K562 (cell line): Measurements from ENCODE around the gene USP44. TPM values are rescaled to one million over a fixed set of nuclear protein-coding genes. Genes with fewer than 3 reads are reported as not detected.

ENCODE experiments used
- ATAC-seq: fragments of 200-7000 bp; cut with Tn5 transposase; 3 replicates; pipeline ENCODE4 v1.9.1; 2020; ENCODE audit warnings: moderate library complexity
- BruUV-seq: library from RNA; stranded (reverse); fragments of 400-500 nt; replicated peaks from 2 replicates; lab custom pipeline; 2021; lab: Mats Ljungman, UMichigan
- CTCF ChIA-PET: fragments of 300-600 bp; formaldehyde crosslinking; extraction: SDS; loops from one replicate; lab custom pipeline; 2021; ENCODE audit warnings: low intra/inter-chr PET ratio; lab: Yijun Ruan, JAX
- POLR2A ChIA-PET: fragments of 300-600, 350-650 bp; sonication (Branson Sonifier 250); formaldehyde crosslinking; extraction: SDS; loops from one replicate; lab custom pipeline; 2021; ENCODE audit warnings: antibody characterized with exemption, inconsistent platforms; lab: Yijun Ruan, JAX
- DNase-seq, 4 experiments: peaks; one replicate each; pipeline versions ENCODE4 v3.0.0 to v3.0.0-alpha.2; 2011 to 2018; ENCODE audit warnings: low spot score in 3 of 4, mixed read lengths in 3 of 4; ENCODE audit errors: extremely low read depth in 1 of 4
- FAIRE-seq: peaks from 2 replicates; lab custom pipeline; 2011; peaks lifted over from hg19 to GRCh38; lab: Jason Lieb, UNC
- H2AFZ ChIP-seq: 2 replicates; pipeline ENCODE4 v1.6.0; 2011; ENCODE audit warnings: low read depth, low read length, control low read depth, inconsistent platforms
- H3K27ac ChIP-seq: fragments of 200-600 bp; 3 replicates; pipeline ENCODE4 v1.8.0; 2011; ENCODE audit warnings: low read depth, mild to moderate bottlenecking, control low read depth, inconsistent platforms, low read length, moderate library complexity, mixed read lengths; ENCODE audit errors: extremely low read depth
- H3K27me3 ChIP-seq, 2 experiments: fragments of 300-600 bp in 1 of 2; 2 replicates in 1 of 2; 3 replicates in 1 of 2; pipeline versions ENCODE4 v1.6.0 to v1.8.0; 2011; ENCODE audit warnings: inconsistent platforms in 2 of 2, low read length in 2 of 2, mild to moderate bottlenecking in 1 of 2, mixed read lengths in 1 of 2, moderate library complexity in 1 of 2; ENCODE audit not compliant: control insufficient read depth in 2 of 2, insufficient read depth in 2 of 2
- H3K36me3 ChIP-seq: fragments of 300-600 bp; 3 replicates; pipeline ENCODE4 v1.8.0; 2011; ENCODE audit warnings: mild to moderate bottlenecking, low read length, inconsistent platforms; ENCODE audit not compliant: control insufficient read depth, insufficient read depth
- H3K4me1 ChIP-seq, 2 experiments: fragments of 200-600 bp in 1 of 2; replicated peaks in 1 of 2; 2 replicates in 1 of 2; 3 replicates in 1 of 2; pipeline versions ENCODE4 v1.5.1 to v1.8.0; 2011; ENCODE audit warnings: inconsistent platforms in 2 of 2, low read length in 2 of 2, mild to moderate bottlenecking in 1 of 2, mixed read lengths in 1 of 2, moderate library complexity in 1 of 2; ENCODE audit not compliant: control insufficient read depth in 2 of 2, insufficient read depth in 2 of 2
- H3K4me2 ChIP-seq: 2 replicates; pipeline ENCODE4 v1.6.1; 2011; ENCODE audit warnings: low read length, control low read depth, inconsistent platforms, mixed read lengths; ENCODE audit not compliant: insufficient read depth
- H3K4me3 ChIP-seq: fragments of 200-600 bp; sonication (generic), shearing (Covaris generic); 2 replicates; pipeline ENCODE4 v1.5.1; 2016; ENCODE audit warnings: control low read depth, inconsistent platforms
- H3K79me2 ChIP-seq: fragments of 200-600 bp; 3 replicates; pipeline ENCODE4 v1.8.0; 2011; ENCODE audit warnings: low read length, inconsistent platforms; ENCODE audit not compliant: control insufficient read depth, insufficient read depth
- H3K9ac ChIP-seq, 2 experiments: 2 replicates each; pipeline versions ENCODE4 v1.6.0 to v1.6.1; 2011; ENCODE audit warnings: low read depth in 2 of 2, low read length in 2 of 2, control low read depth in 1 of 2, inconsistent platforms in 1 of 2, mild to moderate bottlenecking in 1 of 2, mixed read lengths in 1 of 2; ENCODE audit not compliant: insufficient read depth in 1 of 2
- H3K9me1 ChIP-seq: one replicate; pipeline ENCODE4 v1.6.0; 2011; ENCODE audit warnings: inconsistent platforms, mild to moderate bottlenecking, low read length, moderate library complexity; ENCODE audit not compliant: control insufficient read depth, insufficient read depth
- H3K9me3 ChIP-seq: replicated peaks from 2 replicates; pipeline ENCODE4 v1.5.1; 2011; ENCODE audit warnings: low read depth, low read length, inconsistent platforms; ENCODE audit not compliant: control insufficient read depth, insufficient read depth
- H4K20me1 ChIP-seq: replicated peaks from 2 replicates; pipeline ENCODE4 v1.6.1; 2011; ENCODE audit warnings: low read length, inconsistent platforms, mixed read lengths; ENCODE audit not compliant: control insufficient read depth, insufficient read depth
- ATF3 ChIP-seq, 2 experiments: fragments of 450-650 bp in 1 of 2; sonication (generic) in 1 of 2; formaldehyde crosslinking in 1 of 2; IDR thresholded peaks in 1 of 2; conservative IDR thresholded peaks in 1 of 2; 2 replicates each; pipeline versions ENCODE4 v1.6.1 to v1.8.1; 2016 to 2023; ENCODE audit warnings: mild to moderate bottlenecking in 2 of 2, moderate library complexity in 2 of 2, inconsistent platforms in 1 of 2, missing genetic modification reagents in 1 of 2
- CHD2 ChIP-seq: IDR thresholded peaks from 2 replicates; pipeline ENCODE4 v1.6.1; 2011; ENCODE audit warnings: low read depth, low read length
- CTCFL ChIP-seq: IDR thresholded peaks from 2 replicates; pipeline ENCODE4 v1.6.1; 2011; ENCODE audit warnings: borderline replicate concordance, low read depth, mild to moderate bottlenecking, moderate library complexity, low read length; ENCODE audit not compliant: insufficient read depth, poor library complexity, severe bottlenecking
- DDX20 ChIP-seq: fragments of 450-650 bp; IDR thresholded peaks from 2 replicates; pipeline ENCODE4 v1.6.1; 2016; ENCODE audit warnings: missing genetic modification characterization, low read depth, mild to moderate bottlenecking, missing compliant biosample characterization, moderate library complexity
- MAFF ChIP-seq: IDR thresholded peaks from 2 replicates; pipeline ENCODE4 v1.6.1; 2012; ENCODE audit warnings: low read length, improper control_type of control experiment
- MED1 ChIP-seq: sonication (generic); formaldehyde crosslinking; IDR thresholded peaks from 2 replicates; pipeline ENCODE4 v1.8.1; 2023; ENCODE audit warnings: missing genetic modification reagents, borderline replicate concordance
- PYGO2 ChIP-seq: fragments of 450-650 bp; IDR thresholded peaks from 2 replicates; pipeline ENCODE4 v1.6.1; 2016; ENCODE audit warnings: mild to moderate bottlenecking, missing genetic modification characterization, moderate library complexity, missing compliant biosample characterization
- WGBS: fragments of 100-300 bp; shearing (Covaris generic); methylation state at CpG from one replicate; pipeline ENCODE4 v1.1.6; 2016; ENCODE audit warnings: low coverage, mixed read lengths; ENCODE audit not compliant: insufficient coverage; ENCODE audit errors: missing lambda C conversion rate; 5-methylcytosine and 5-hydroxymethylcytosine counted together
- in situ Hi-C: fragments of 300-500 bp; cut with MboI; formaldehyde crosslinking; loops from 4 replicates; pipeline ENCODE4 v1.15.0; 2018; ENCODE audit warnings: inconsistent platforms, mixed read lengths
- intact Hi-C: fragments of 100-400 bp; cut with micrococcal nuclease; formaldehyde crosslinking; loops from 2 replicates; pipeline ENCODE4 v1.14.2; 2022
- polyA plus RNA-seq, 8 experiments: library from polyadenylated mRNA; depleted of rRNA in 4 of 8; stranded (reverse) in 5 of 8; unstranded in 3 of 8; fragments of >200 nt; fragmentation: Nextera tagmentation in 2 of 8; fragmentation: Illumina TruSeq in 1 of 8; extraction: Ambion mirVana in 2 of 8; extraction: Trizol in 1 of 8; gene quantifications; 2 replicates each; pipeline versions ENCODE4 v1.2.1 to v1.2.3, GENCODE V29; 2011 to 2014; ENCODE audit warnings: inconsistent platforms in 1 of 8, missing spikeins in 1 of 8
- total RNA-seq, 7 experiments: library from RNA; depleted of rRNA in 6 of 7; stranded (reverse); fragments of >200 nt in 6 of 7; fragmentation: Illumina TruSeq in 2 of 7; extraction: Trizol in 2 of 7; gene quantifications; 2 replicates each; pipeline versions ENCODE4 v1.2.1 to v1.2.3, GENCODE V29; 2011 to 2021; ENCODE audit warnings: low replicate concordance in 1 of 7

Gene USP44
- total and polyA plus RNA-seq, 9 of the 15 experiments (the other 6 are each of a cell fraction or from before 2014, with no cell fraction given) = 2.1 to 5.7 (median 2.8) TPM

- TF ChIP-seq CTCFL (no peak), DDX20 (tag) (no peak)
These were observed 18.4 kb downstream of the USP44 start (continued) for GRCh38 chr12:95532851-95533250.

- no peaks in the 10 kb centered on the region for H3K4me1 ChIP-seq
- no peaks in the 10 kb centered on the region for H3K79me2 ChIP-seq
- H3K9me1 ChIP-seq = no peaks in the 10 kb centered on the region
- H4K20me1 ChIP-seq = no peaks in the 10 kb centered on the region
- no peaks in the 10 kb centered on the region for H3K9me3 ChIP-seq
- 36% methylated on average over 4 of the region's 4 CpGs for WGBS
- no peak overlapping the region for H3K9ac ChIP-seq
- in situ Hi-C loops (loop anchor here (5.0 kb wide), 1 partner anchor 412 kb away; no protein-coding TSS in a partner anchor), intact Hi-C loops (no loop called here)
- no TSS peak for BruUV-seq
- no peak overlapping the region for H2AFZ ChIP-seq
- ChIA-PET POLR2A (interaction anchor here (1.0 kb wide), 1 partner anchor 459 kb away, joined by 4 read pairs; no protein-coding TSS in a partner anchor), CTCF (no interaction called here)
- no peaks in the 10 kb centered on the region for H3K36me3 ChIP-seq
- no peak for DNase-seq
- H3K4me2 ChIP-seq = no peak overlapping the region
- H3K27me3 ChIP-seq = no peaks in the 10 kb centered on the region
- H3K27ac ChIP-seq = no peak overlapping the region
- no peak overlapping the region for H3K4me3 ChIP-seq
- TF ChIP-seq MAFF = no peak
- TF ChIP-seq MED1 (CRISPR knock-in tag) = no peak
- no peak for TF ChIP-seq CHD2
- peak; percentile 48; the same call in 1 of the 2 replicates for TF ChIP-seq ATF3 (IDR thresholded peaks at IDR 0.05)
- no peak for TF ChIP-seq ATF3 (CRISPR knock-in tag; conservative IDR thresholded peaks at IDR 0.05)
- no peak for TF ChIP-seq PYGO2
- FAIRE-seq = no peak
- ATAC-seq = no peak
These were observed 21.5 kb downstream of the USP44 start for GRCh38 chr12:95529693-95530225.
